CD14-positive monocyte (primary cell): Measurements from ENCODE around the gene POU3F1. TPM values are rescaled to one million over a fixed set of nuclear protein-coding genes. Genes with fewer than 3 reads are reported as not detected.

Experiments
- DNase-seq, 3 donors: peaks; one replicate each; pipeline ENCODE4 v3.0.0-alpha.2; 2011 to 2022
- H2AFZ ChIP-seq: 2 replicates; pipeline ENCODE4 v1.6.0; 2012; ENCODE audit warnings: mild to moderate bottlenecking, low read depth, low read length, inconsistent platforms; ENCODE audit not compliant: insufficient read depth, poor library complexity, severe bottlenecking
- H3K27ac ChIP-seq, 2 donors: 1 replicate in 1 of 2; 2 replicates in 1 of 2; pipeline ENCODE4 v1.5.1; 2012 to 2013; ENCODE audit warnings: low read length in 2 of 2, control low read depth in 1 of 2, inconsistent platforms in 1 of 2, low read depth in 1 of 2, mild to moderate bottlenecking in 1 of 2
- H3K27me3 ChIP-seq, 2 donors: one replicate each; pipeline versions ENCODE4 v1.6.0 to v1.6.1; 2011 to 2013; ENCODE audit warnings: low read length in 2 of 2; ENCODE audit not compliant: control insufficient read depth in 2 of 2, insufficient read depth in 2 of 2
- H3K36me3 ChIP-seq, 2 donors: replicated peaks in 1 of 2; 1 replicate in 1 of 2; 2 replicates in 1 of 2; pipeline versions ENCODE4 v1.5.1 to v1.6.1; 2012 to 2013; ENCODE audit warnings: low read length in 2 of 2, control low read depth in 1 of 2, inconsistent platforms in 1 of 2, mild to moderate bottlenecking in 1 of 2; ENCODE audit not compliant: insufficient read depth in 2 of 2, control insufficient read depth in 1 of 2
- H3K4me1 ChIP-seq, 2 donors: 1 replicate in 1 of 2; 2 replicates in 1 of 2; pipeline versions ENCODE4 v1.5.1 to v1.6.1; 2012 to 2013; ENCODE audit warnings: low read length in 2 of 2, control low read depth in 1 of 2, inconsistent platforms in 1 of 2, mild to moderate bottlenecking in 1 of 2, moderate library complexity in 1 of 2; ENCODE audit not compliant: insufficient read depth in 2 of 2, control insufficient read depth in 1 of 2
- H3K4me2 ChIP-seq: replicated peaks from 2 replicates; pipeline ENCODE3; 2012; ENCODE audit warnings: low read length, moderate library complexity, mild to moderate bottlenecking; ENCODE audit not compliant: poor library complexity, severe bottlenecking; ENCODE audit errors: extremely low read depth
- H3K4me3 ChIP-seq, 3 experiments: fragments of 200-600 bp in 1 of 3; sonication (generic) in 1 of 3; replicated peaks in 1 of 3; 1 replicate in 2 of 3; 2 replicates in 1 of 3; pipeline ENCODE4 v1.5.1; 2011 to 2013; ENCODE audit warnings: low read length in 3 of 3, mild to moderate bottlenecking in 3 of 3, control low read depth in 2 of 3, low read depth in 2 of 3, inconsistent platforms in 1 of 3, moderate library complexity in 1 of 3
- H3K79me2 ChIP-seq: 2 replicates; pipeline ENCODE4 v1.6.0; 2012; ENCODE audit warnings: mild to moderate bottlenecking, control low read depth, inconsistent platforms, low read length, moderate library complexity; ENCODE audit not compliant: insufficient read depth
- H3K9ac ChIP-seq: 2 replicates; pipeline ENCODE4 v1.6.0; 2017; ENCODE audit warnings: low read length, mild to moderate bottlenecking; ENCODE audit not compliant: insufficient read depth, poor library complexity, severe bottlenecking
- H3K9me3 ChIP-seq, 2 donors: replicated peaks in 1 of 2; 1 replicate in 1 of 2; 2 replicates in 1 of 2; pipeline versions ENCODE4 v1.5.1 to v1.6.1; 2012 to 2013; ENCODE audit warnings: low read length in 2 of 2, control low read depth in 1 of 2; ENCODE audit not compliant: control insufficient read depth in 1 of 2, insufficient read depth in 1 of 2
- H4K20me1 ChIP-seq: 2 replicates; pipeline ENCODE4 v1.6.0; 2012; ENCODE audit warnings: mild to moderate bottlenecking, low read length, control low read depth, moderate library complexity; ENCODE audit not compliant: insufficient read depth
- H3K27ac Mint-ChIP-seq, 7 donors: one replicate each; pipeline ENCODE4 v1.8.0; 2020; ENCODE audit warnings: mild to moderate bottlenecking in 7 of 7, mixed read lengths in 7 of 7, moderate library complexity in 6 of 7, inconsistent platforms in 2 of 7
- H3K27me3 Mint-ChIP-seq, 3 donors: one replicate each; pipeline ENCODE4 v1.8.0; 2021 to 2022; ENCODE audit warnings: low read depth in 3 of 3, mild to moderate bottlenecking in 3 of 3, mixed read lengths in 3 of 3, moderate library complexity in 3 of 3, inconsistent platforms in 1 of 3
- H3K36me3 Mint-ChIP-seq, 2 donors: one replicate each; pipeline ENCODE4 v1.8.0; 2020; ENCODE audit warnings: mixed read lengths in 2 of 2, inconsistent platforms in 1 of 2, mild to moderate bottlenecking in 1 of 2
- H3K4me1 Mint-ChIP-seq: one replicate; pipeline ENCODE4 v1.8.0; 2020; ENCODE audit warnings: mild to moderate bottlenecking, mixed read lengths
- H3K4me3 Mint-ChIP-seq, 2 donors: one replicate each; pipeline ENCODE4 v1.8.0; 2020; ENCODE audit warnings: mild to moderate bottlenecking in 2 of 2, mixed read lengths in 2 of 2, moderate library complexity in 1 of 2
- H3K9me3 Mint-ChIP-seq, 7 donors: one replicate each; pipeline ENCODE4 v1.8.0; 2020 to 2022; ENCODE audit warnings: mixed read lengths in 7 of 7, mild to moderate bottlenecking in 6 of 7, moderate library complexity in 6 of 7, inconsistent platforms in 2 of 7
- CTCF ChIP-seq: fragments of 200-600 bp; IDR thresholded peaks from one replicate; pipeline ENCODE4 v1.8.0; 2022; ENCODE audit warnings: antibody characterized with exemption, mild to moderate bottlenecking
- WGBS: methylation state at CpG from one replicate; pipeline ENCODE4 v1.1.5; 2013; ENCODE audit warnings: missing lambda C conversion rate; ENCODE audit not compliant: insufficient coverage; 5-methylcytosine and 5-hydroxymethylcytosine counted together
- intact Hi-C, 2 donors: fragments of 100-400 bp; cut with micrococcal nuclease; formaldehyde crosslinking; loops; one replicate each; pipeline versions ENCODE4 v1.15.0 to v1.15.1; 2023
- polyA plus RNA-seq, 3 donors: library from polyadenylated mRNA; depleted of rRNA in 1 of 3; unstranded in 2 of 3; stranded (reverse) in 1 of 3; fragments of 300-500 nt in 2 of 3; fragments of >200 nt in 1 of 3; fragmentation: Illumina TruSeq in 2 of 3; gene quantifications; 1 replicate in 2 of 3; 2 replicates in 1 of 3; pipeline ENCODE4 v1.2.3, GENCODE V29; 2012 to 2021

The POU3F1 gene
- polyA plus RNA-seq, 3 donors = not detected

DNA sequence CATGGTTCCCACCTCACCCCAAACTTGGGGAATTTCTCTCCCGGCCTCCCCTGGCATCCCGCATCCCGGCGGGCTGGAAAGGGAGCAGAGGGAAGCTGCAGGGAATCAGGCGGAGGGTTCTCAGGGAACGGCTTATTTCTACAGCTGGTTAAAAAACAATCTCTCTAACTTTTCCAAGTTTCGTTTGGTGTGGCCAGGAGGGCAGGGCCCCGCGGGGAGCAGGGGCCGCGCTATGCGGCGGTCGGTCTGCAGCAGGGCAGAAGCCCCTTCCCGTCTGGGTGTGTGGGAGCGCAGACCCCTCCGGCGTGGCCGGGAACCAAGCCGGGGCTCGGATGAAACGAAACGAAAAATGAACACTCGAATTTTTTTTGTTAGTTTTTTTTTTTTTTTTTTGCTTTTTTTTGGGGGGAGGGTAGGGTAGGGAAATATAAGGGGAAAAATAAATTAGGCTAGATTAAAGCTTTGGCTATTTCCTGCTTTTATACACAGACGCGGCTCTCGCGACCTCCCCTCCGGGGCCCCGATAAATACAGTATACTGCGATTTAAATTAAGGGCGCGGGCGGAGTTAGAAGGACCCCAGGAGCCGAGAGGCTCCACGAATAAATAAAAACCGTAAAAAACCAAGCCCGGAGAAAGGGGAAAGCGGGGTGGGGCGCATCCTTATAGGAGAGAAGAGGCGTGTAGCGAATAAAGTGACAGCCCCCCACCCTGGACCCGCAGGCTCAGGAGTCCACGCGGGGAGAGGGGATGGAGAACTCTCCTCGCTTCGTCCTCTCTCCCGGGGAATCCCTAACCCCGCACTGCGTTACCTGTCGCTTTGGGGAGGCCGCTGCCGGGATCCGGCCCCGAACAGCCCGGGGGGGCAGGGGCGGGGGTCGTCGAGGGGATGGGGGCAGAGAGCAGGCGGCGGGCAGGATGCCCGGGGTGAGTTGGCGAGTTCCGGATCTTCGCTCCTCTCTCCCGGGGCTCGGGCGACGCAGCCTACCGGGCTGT, 2.1 kb downstream of the POU3F1 start:
- Histone ChIP-seq H3K79me2 (no peaks in the 10 kb centered on the region), H3K4me2 (peak overlapping the region; percentile 20), H3K4me1 (peaks cover 9 to 22% of the 10 kb centered on the region in 2 donors), H3K27me3 (peaks cover 41 to 75% of the 10 kb centered on the region in 2 donors), H4K20me1 (no peaks in the 10 kb centered on the region), H3K27ac (no peak overlapping the region), H3K4me3 (peak overlapping the region in 1 of 3 experiments; percentile 25), H3K36me3 (no peaks in the 10 kb centered on the region), H3K9me3 (no peaks in the 10 kb centered on the region), H2AFZ (no peak overlapping the region), H3K9ac (no peak overlapping the region)
- peaks cover 60 to 87% (median 73%) of the 10 kb centered on the region in 3 donors for H3K27me3 Mint-ChIP-seq
- H3K36me3 Mint-ChIP-seq = peaks cover 0 to 3% of the 10 kb centered on the region in 2 donors
- WGBS = 2% methylated on average over 27 of the region's 70 CpGs
- H3K27ac Mint-ChIP-seq = peak overlapping the region in 1 of 7 donors; percentile 31
- H3K4me3 Mint-ChIP-seq = peak overlapping the region; percentile 62 to 86
- H3K9me3 Mint-ChIP-seq = peaks cover 0 to 21% (median 4%) of the 10 kb centered on the region in 7 donors
- intact Hi-C loops = loop anchor here in 1 of 2 donors (10.0 kb wide), 1 partner anchor 790 kb away; no protein-coding TSS in a partner anchor
- TF ChIP-seq CTCF = no peak
- H3K4me1 Mint-ChIP-seq = peaks cover 12% of the 10 kb centered on the region
- DNase-seq = no peak

- no peak for DNase-seq
- Histone ChIP-seq H3K4me3 (no peak overlapping the region), H3K4me2 (no peak overlapping the region), H3K27ac (no peak overlapping the region), H3K4me1 (peaks cover 9 to 22% of the 10 kb centered on the region in 2 donors), H3K79me2 (no peaks in the 10 kb centered on the region), H3K27me3 (peaks cover 34 to 64% of the 10 kb centered on the region in 2 donors), H3K9ac (no peak overlapping the region), H3K9me3 (no peaks in the 10 kb centered on the region), H3K36me3 (no peaks in the 10 kb centered on the region), H2AFZ (no peak overlapping the region), H4K20me1 (no peaks in the 10 kb centered on the region)
- H3K27me3 Mint-ChIP-seq = peaks cover 51 to 77% (median 61%) of the 10 kb centered on the region in 3 donors
- peaks cover 12% of the 10 kb centered on the region for H3K4me1 Mint-ChIP-seq
- TF ChIP-seq CTCF = no peak
- peaks cover 0 to 3% of the 10 kb centered on the region in 2 donors for H3K36me3 Mint-ChIP-seq
- peak overlapping the region in 1 of 2 donors; percentile 64 for H3K4me3 Mint-ChIP-seq
- 95% methylated on average over 11 of the region's 12 CpGs for WGBS
- H3K9me3 Mint-ChIP-seq = peaks cover 0 to 17% (median 4%) of the 10 kb centered on the region in 7 donors
- H3K27ac Mint-ChIP-seq = no peak overlapping the region
- intact Hi-C loops = loop anchor here in 1 of 2 donors (10.0 kb wide), 1 partner anchor 792 kb away; no protein-coding TSS in a partner anchor
These were observed 3.4 kb downstream of the POU3F1 start for GRCh38 chr1:38043036-38043747.
